ENCODE data around the gene BRD4.

GRCh38 chr19:15250640-15250993 is 81.7 kb downstream of the BRD4 start:
- no peak for TF ChIP-seq POLR2AphosphoS5 (IDR thresholded peaks at IDR 0.05)
- TF ChIP-seq CTCF (IDR thresholded peaks at IDR 0.05): no peak

Measured in prostate gland (tissue), 2 donors.